ENCODE measurements around the gene LEMD2.

LEMD2 gene

DNA sequence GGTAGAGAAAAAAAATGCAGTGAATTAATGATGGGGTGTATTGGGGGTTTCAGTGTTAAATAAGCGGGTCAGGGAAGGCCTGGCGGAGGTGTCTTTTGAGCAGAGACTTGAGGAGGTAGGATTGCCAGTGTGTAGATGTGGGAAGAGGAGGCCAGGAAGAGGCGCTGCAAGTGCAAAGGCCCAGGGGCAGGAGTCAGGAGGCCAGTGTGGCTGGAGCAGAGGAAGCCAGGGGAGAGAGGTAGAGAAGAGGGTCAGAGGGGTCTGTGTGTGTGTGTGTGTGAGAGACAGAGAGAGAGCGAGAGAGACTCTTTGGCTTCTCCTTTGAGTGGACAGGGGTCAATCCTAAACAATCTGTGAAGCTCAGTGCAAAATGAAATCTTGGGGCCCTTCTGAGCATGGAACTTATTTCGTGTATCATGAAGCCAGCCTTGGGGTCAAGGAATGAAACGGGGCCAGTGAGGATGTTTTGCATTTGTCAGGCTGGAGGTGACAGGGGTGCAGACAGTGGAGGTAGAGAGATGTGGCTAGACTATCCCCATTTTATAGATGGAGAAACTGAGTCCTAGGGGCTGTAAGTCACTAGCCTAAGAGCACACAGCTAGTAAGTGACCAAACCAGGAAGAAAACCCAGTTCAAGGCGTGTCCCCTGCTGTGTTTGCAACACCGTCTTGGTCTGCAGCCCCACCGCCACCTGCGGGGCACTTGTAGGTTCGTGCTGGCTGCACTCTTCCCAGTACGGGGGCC is 32.5 kb downstream of the LEMD2 start:
- DNase-seq (ENCODE audit: low read depth in 2 of 2) = no peak

DNA sequence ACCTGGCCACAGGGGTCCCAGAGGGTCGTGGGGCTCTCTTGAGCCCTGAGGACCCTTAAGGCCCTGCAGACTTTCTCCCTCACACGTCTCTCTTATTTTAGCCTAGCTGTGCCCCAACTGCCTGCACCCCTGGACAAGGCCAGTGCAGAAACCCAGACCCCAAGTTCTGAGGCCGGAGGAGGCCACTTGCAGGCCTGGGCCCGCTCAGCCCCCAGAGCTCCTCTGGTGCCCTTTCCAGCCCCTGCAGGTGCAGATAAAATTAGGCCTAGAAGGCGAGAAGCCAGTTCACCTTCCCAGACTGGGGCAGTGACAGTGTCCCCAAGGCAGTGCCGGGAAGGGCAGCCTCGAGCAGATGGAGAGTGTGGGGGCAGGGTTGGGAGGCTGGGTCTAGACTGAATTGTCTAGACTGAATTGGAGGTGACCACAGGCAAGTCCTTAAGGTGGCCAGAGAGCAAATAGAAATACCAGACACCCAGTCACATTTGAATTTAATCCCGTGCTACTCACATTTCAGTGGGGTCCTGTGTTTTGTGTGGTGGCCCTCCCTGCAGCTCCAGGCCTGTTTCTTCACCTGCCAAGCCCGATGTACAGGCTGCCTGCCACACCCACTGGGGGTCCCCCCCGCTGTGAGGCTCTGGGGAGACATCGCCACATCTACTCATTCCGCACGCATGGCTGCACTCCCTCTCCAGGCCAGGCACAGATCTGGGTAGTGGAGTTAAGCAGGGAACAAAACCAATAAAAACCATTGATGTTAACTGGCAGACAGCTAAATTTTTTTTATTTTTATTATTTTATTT is 33.7 kb downstream of the LEMD2 start:
- no peak for DNase-seq (ENCODE audit: low read depth in 2 of 2)

DNA sequence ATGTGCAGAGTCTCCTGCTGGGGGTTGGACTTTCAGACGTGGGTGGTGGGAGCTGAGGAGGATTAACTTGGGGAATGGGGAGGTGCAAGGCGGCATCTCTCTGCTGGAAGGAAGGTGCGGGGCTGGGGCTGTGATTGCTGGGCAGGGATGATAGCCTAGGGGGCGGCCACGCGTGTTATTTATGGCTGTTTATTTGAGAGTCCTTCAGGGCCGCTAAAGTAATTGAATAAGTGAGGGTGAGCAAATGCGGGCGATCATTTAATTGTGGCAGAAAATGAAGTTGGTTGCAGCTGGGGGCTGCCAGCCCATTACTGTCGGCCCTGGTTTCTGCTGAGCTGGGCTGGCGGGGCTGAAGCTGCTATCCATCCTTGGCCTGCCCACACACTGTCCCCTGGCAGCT is 34.7 kb downstream of the LEMD2 start:
- DNase-seq (ENCODE audit: low read depth in 2 of 2) = no peak

DNA sequence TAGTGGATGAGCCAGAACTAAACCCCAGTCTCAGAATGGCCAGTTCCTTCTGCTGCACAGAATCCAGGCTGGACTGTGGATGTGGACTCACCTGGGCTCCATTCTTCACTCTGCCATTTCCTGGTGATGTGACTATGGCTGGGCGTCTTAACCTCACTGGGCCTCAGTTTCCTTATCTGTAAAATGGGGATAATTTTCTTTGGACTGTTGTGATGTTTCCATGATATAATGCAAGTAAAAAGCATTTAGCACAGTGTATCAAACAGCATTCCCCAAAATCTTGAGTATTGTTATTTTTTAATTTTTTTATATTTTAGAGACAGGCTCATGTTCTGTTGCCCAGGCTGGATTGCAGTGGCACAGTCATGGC is 36.3 kb downstream of the LEMD2 start:
- DNase-seq (ENCODE audit: low read depth in 2 of 2) = no peak

DNA sequence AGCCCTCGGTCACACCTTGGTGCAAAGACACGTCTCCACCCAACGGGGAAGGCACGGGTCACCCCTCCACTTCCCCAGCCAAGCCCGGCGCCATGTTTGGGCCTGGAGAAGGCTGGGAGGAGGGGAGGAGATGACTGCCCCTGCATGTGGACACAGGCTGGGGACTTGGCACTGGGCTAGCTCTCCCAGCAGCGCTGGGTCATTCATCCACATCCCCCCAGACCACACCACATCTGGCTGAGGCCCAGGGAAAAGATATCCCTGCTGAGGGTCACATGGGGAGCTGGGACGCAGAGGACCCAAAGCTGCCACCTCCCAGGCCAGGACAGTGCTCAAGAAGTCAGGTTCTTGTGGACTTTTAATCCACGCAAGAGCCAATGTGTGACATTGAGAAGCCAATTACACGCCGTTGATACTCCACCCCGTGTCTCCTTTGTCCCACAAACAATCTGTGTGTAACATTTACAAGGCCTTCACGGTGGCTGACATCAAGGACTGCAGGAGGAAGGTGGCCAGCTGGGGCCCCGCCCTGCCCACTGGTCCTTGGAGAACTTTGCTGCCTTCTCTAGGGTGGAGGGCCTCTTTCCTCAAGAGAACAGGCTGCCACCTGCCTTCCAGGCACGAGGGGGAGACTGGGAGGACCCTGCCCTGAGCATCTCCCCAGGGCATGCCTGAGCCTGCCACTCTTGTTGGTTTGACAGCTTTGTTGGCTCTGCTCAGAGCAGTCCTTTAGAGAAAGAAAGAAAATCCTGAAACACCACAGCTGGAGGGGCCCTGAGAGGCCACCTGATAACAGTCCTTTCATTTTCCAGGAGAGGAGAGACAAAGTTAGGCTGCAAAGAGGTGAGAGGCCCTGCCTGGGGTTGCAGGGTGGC is 36.9 kb downstream of the LEMD2 start:
- DNase-seq (ENCODE audit: low read depth in 2 of 2) = no peak

DNA sequence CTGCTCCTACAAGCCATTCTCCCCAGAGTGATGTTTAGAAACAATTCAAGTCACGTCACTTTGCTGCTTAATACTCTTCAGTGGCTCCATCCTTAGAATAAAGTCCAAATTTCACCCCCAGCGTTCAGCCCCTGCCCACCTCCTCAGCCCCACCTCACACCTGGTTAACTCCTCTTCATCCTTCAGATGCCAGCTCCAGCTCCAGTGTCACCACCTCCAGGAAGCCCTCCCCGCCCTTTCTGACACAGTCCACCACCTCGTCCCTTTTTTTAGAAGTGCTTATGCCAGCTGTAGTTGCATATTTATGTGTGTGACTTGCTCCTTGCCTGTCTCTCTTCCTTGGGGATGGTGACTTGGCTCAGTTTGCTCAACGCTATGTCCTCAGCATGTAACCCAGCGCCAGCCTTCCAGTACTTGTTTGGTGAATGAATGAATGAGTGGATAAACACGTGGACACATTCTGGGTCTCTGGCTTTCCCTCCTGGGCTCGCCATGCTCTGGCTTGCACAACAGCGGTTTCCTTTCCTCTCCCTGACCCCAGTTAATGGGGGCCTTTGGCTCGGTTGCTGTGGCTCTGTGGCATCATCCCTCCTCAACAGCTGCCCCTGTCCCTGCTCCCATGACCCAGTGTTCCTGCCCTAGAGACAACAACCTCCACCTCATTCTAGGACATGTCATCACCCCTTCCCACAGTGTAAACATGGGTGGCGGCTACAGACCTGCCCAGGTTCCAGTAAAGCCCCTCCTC is 38.5 kb downstream of the LEMD2 start:
- no peak for DNase-seq (ENCODE audit: low read depth in 2 of 2)

DNA sequence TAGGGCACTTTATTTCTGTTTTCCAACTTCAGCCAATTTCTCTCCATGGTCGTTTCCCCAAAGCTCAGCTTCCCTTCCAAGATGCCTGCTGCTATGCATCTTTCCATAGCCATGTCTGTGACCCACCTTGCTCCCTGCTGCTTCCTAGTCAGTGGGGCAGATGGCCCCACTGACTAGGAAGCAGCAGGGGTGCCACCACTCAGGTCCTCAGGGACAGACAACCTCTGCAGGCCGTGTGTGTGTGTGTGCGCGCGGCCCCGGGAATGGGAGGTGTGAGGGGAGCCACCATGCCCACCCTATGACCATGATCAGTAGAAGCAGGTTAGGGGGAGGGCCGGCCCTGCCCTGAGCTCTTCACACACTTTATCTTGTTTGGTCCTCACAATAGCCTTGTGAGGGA is 39.5 kb downstream of the LEMD2 start:
- DNase-seq (ENCODE audit: low read depth in 2 of 2) = no peak

DNA sequence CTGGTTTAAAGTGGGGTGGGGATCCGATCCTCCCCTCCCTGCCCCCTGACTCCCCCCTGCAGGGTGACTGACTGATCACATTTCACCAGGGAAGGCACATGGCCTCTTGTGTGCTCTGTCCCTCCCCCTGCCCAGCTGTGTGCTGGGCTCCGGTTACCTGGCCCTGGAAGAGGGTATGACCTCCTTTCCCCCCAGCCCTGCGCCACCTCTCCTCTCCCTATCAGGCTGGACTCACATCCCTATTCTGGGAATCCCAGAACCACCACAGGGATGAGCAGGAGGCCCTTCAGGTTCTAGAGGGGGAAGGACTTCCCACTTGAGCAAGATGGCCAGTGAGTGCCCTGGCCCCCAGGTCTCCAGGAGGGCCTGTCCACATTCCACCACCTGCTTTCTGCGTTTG is 40.1 kb downstream of the LEMD2 start:
- no peak for DNase-seq (ENCODE audit: low read depth in 2 of 2)

DNA sequence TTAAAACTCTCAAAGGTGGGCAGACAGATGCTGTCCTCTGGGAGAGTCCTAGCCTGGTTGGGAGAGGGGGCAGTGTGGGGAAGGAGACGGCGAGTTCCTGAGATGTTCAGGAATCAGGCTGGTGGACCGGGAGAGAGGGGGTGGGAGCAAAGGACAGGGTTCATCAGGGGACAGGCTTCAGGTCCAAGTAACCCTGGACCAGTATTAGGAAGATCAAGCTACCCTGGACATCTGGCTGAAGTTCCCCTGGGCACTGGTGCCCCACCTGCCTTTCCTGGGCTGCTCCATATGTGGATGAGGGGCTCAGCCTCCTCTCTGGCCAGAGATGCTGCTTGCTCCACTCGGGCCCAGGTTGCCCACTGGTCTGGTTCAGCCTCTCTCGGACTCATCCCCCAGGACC is 41.1 kb downstream of the LEMD2 start:
- DNase-seq (ENCODE audit: low read depth in 2 of 2) = no peak

DNA sequence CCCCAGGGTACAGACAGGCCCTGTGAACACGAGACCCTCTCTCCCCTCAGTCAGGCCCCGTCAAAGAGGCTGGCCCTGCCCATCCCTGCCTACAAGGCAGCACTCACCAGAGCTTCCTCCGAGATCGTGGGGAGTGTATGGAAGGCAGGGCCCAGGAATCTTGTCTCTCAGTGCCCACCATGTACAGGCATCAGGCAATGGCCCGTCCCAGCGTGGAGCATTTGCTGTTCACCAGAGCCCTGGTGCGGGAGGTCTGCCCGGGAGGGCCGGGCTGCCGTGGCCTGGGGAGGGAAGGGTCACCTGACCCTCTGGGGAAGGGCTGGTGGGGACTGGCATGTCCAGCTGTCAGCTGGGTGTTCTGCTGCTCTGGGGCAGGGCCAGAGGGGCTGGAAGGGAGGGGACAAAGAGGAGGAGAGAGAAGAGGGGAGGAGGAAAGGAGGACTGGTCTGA is 42.3 kb downstream of the LEMD2 start, which contains the start of gene IP6K3:
TSS of gene IP6K3 (minus strand) at position 255 of the 450 bp plus-strand sequence. CDS start 11,429 bp downstream, outside the sequence.
- no peak for DNase-seq (ENCODE audit: low read depth in 2 of 2)

DNA sequence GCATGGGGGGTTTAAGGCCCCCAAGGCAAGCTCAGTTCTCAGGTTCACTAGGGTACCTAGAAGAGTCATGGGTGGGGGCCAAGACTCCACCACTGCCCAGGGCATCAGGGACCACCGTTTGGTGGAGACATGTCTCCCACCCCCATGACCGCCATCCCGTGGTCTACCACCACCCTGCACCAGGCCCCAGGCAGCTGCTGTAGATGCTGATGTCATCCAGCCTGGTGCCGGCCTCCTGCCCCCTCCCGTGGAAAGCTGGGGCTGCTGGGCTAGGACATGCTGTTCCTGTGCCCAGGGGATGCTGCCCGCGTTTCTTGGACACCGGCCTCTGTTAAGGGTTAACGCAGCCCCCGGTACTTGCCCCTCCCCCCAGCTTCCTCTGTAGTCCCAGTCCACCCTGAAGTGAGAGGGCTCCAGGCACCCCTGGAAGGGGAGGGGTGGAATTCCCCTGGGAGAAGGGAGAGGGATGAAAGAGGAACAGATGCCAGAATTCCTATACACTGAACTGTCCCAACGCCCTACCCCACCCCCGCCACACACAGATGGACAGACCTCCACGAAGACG is 42.8 kb downstream of the LEMD2 start:
- no peak for DNase-seq (ENCODE audit: low read depth in 2 of 2)

DNA sequence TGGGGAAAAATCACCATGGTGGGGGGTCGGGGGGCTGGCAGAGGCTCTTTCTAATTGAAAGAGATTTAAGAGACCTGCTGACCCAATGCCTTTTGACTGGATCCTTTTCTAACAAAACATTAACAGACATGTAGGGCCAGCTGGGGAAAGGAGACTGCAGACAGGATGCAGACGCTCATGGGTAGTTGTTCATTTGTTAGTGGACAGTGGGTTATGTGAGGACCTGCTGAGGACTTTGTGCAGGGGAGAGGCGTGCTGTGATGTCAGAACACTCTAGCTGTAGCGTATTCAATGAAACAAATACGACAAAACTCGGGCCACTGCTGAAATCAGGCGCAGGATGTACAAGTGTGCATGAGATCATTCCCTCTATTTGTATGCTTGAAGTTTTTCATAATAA is 43.4 kb downstream of the LEMD2 start:
- DNase-seq (ENCODE audit: low read depth in 2 of 2) = no peak

DNA sequence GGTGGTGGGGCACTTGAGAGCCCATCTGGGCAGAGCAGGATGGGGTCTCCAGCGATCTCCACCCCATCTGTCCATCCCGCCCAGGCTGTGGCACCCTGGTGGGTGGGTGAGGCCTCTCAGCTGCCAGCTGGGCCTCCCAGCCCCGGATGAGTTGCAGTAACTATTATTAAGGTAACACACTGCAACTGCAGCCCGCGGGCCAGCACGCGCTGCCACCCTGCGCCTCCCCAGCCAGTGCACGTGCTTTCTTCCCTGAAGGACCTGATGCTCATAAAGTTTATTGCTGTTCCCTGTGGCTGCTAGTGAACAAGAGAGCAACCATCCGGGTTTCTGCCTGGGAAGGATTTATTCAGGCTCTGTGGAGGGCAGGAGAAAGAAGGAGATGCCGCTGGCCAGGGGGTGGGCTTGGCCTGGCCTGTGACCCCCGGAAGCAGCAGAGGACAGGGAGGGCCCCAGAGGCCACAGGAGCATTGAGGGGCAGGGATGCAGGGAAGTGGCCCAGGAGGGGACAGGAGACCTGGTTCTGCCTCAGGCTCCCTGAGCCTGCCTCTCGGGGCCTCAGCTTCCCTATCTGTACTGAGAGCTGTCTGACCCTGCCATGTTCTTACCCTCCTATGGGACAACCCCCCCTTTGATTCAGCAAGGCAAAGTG is 43.9 kb downstream of the LEMD2 start:
- DNase-seq (ENCODE audit: low read depth in 2 of 2) = no peak

DNA sequence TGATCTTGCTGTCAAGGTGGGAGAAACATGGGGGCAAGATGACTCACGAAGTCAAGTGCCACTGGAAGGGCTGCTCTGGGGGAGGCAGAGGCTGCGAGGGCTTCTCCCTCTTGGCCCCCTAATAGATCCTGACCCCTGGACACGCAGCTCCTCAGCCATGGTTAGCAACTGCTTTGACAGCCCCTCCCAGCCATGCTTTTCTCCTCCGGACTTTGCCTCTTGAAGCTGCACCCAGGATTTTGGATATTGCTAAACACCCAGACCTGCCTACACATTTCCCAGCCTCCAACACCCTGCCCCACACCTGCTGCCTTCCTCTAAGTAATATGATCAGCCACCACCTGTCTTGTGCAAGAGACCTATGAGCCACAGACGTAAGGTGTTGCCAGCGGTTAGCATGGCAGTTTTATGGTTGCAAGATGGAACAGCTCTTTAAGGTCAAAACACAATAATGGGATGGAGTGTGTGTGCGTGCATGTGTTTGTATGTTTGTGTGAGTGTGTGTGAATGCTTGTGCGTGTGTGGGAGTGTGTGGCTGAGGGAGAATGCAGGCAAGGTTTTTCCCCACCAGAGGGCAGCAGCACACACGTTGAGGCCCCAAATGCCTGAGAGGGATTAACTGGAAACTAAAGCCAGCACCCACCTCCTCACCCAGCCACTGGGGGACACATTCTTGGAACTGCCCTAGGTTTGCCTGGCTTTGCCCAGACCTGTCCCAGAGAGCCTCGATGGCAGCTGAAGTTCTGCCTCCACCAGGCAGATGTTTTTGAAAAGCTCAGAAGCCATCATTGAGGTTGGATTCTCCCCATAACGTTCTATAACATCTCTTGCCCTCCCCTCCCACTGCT is 44.7 kb downstream of the LEMD2 start:
- DNase-seq (ENCODE audit: low read depth in 2 of 2) = peak; percentile 52 to 54

DNA sequence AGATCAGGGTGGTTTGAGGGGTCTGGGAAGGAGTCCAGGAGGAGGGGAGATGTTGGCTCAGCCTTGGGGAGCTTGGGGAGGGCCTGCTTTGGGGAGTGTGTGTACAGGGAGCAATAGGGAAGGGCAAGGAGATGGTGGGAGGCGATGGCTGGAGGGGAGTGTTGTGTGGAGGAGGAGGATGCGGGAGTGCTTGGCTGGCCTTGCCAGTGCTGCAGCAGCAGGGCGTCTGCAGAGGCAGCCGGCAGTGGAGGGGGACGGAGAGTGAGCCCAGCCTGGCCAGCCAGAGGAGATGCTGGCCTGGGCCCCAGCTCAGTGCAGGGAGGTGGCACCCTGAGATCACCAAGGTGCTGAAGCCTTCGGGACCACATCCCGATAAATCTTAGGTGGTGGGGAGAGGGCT is 46.1 kb downstream of the LEMD2 start:
- no peak for DNase-seq (ENCODE audit: low read depth in 2 of 2)

DNA sequence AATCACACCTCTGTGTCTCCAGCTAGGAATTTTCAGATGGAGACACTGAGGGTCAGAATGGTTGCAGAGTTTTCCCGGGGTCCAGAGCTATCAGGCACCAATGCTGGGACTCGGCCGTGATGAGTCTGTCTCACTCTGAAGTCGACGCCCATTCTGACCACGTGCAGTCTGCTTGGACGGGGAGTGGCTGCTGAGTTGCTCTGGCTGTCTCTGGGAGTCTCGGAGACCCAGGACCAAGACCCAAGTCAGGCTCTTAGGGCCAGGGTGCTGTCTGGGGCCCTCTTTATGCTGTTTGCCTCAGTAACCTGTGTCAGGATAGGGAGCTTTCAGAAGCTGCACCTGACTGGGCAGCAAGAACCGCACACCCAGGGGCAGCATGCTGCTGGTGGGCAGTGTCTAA is 46.8 kb downstream of the LEMD2 start:
- DNase-seq (ENCODE audit: low read depth in 2 of 2) = no peak

DNA sequence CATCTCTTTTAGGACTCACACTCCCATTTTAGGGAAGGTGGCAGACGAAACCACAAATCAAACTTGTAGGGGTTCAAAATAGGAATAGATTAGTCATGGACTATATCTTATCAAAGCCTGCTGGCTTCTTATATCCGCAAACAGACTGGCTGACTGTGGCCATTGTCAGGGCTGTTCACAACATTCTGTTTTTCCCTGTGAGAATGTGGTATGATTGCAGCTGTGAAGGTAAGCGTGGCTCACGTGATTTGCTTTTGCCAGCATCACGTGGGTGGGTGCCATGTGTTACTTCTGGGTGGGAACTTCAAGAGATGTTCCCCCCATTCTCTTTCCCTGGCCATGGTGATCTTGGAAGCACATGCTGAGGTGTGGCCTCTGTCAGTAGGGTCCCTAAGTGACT is 48.1 kb downstream of the LEMD2 start:
- DNase-seq (ENCODE audit: low read depth in 2 of 2) = no peak

DNA sequence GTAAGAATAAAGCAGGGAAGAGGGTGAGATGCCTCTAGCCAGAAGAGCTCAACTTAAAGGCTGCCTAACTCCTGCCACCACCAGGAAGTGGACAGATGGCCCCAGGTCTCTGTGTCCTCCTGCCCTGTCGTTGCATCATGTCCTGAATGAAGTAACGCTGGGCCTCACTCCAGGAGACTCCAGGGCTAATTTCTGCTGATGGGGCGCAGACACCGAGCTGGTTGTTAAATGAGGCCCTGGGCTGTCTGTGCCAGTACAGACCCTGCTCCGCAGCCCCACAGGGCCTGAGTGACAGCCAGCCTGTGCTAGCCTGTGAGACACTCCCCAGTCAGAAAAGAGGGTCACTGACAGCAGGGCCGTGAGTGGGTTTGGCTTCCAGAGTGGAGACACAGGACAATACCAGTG is 48.7 kb downstream of the LEMD2 start:
- DNase-seq (ENCODE audit: low read depth in 2 of 2) = no peak

DNA sequence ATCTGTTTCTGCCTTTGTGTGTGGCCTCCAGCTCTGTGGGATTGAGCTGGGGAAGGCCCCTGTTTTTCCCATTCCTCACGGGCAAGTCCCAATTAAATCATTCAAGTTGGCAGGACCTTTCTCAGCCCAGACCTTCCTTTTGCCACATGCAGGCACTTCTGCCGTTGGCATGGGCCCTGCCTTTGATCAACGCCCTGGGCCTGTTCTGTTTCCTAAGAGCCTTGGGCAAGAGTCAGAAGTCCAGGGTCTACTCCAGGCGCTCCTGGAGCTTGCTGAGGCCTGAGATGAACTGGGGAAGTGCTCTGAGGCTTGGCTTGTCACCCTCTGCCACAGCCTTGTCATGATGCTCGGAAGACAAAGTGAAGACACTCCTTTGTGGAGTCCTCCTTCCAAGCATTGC is 49.4 kb downstream of the LEMD2 start:
- DNase-seq (ENCODE audit: low read depth in 2 of 2) = no peak

DNA sequence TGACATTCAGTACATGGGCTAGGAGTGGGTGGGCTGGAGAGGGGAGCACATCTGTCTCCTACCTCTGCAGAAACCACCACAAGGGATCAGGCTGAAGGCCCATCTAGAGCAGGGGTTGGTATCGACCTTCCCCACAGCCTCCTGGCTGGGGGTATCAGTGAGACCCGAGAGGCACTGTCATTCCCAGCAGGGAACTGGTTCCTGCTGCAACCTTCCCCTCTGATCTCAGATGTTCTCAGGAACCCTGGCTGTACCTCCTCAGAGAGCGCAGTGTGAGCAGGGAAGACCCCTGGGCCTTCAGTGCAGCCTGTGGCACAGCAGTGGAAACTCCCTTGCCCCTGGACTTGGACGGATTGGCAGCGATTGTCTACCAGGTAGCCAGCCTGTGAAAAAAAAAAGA is 50.1 kb downstream of the LEMD2 start:
- no peak for DNase-seq (ENCODE audit: low read depth in 2 of 2)

All from fibroblast of skin of left quadriceps (primary cell).